H1 (cell line): ENCODE data around the gene GUCA2B.

ENCODE experiments used
- ATF2 ChIP-seq: IDR thresholded peaks from 2 replicates; pipeline ENCODE4 v1.6.1; 2012; ENCODE audit warnings: low read length, inconsistent platforms
- CBX8 ChIP-seq: fragments of 300-800, 300-1000 bp; sonication (generic); IDR thresholded peaks from 2 replicates; pipeline ENCODE4 v1.7.1; 2016; ENCODE audit warnings: low read depth, low read length, borderline replicate concordance
- CTCF ChIP-seq, 3 experiments: IDR thresholded peaks; 1 replicate in 2 of 3; 2 replicates in 1 of 3; pipeline versions ENCODE4 v1.5.1 to v1.6.1; 2011; ENCODE audit warnings: low read length in 3 of 3, mild to moderate bottlenecking in 3 of 3, inconsistent platforms in 2 of 3, low read depth in 1 of 3, moderate library complexity in 1 of 3; ENCODE audit not compliant: insufficient read depth in 1 of 3; ENCODE audit errors: control extremely low read depth in 1 of 3
- EZH2 ChIP-seq: fragments of 200-600 bp; sonication (generic); IDR thresholded peaks from 2 replicates; pipeline ENCODE4 v1.7.1; 2012; ENCODE audit warnings: low read depth, mild to moderate bottlenecking, moderate library complexity, low read length, inconsistent platforms; ENCODE audit not compliant: severe bottlenecking
- NRF1 ChIP-seq: IDR thresholded peaks from 2 replicates; pipeline ENCODE4 v1.6.1; 2011; ENCODE audit warnings: mild to moderate bottlenecking, low read depth, low read length, improper control_type of control experiment
- PHF8 ChIP-seq: fragments of 200-600 bp; sonication (generic); conservative IDR thresholded peaks from 2 replicates; pipeline ENCODE4 v1.7.1; 2012; ENCODE audit warnings: low read depth, mild to moderate bottlenecking, inconsistent platforms, low read length, moderate library complexity
- POLR2A ChIP-seq, 2 experiments: IDR thresholded peaks; 1 replicate in 1 of 2; 2 replicates in 1 of 2; pipeline ENCODE4 v1.6.1; 2011; ENCODE audit warnings: low read depth in 2 of 2, low read length in 2 of 2, mild to moderate bottlenecking in 2 of 2; ENCODE audit errors: control extremely low read depth in 1 of 2
- POLR2AphosphoS5 ChIP-seq: IDR thresholded peaks from 2 replicates; pipeline ENCODE4 v1.6.1; 2011; ENCODE audit warnings: low read depth, low read length
- RAD21 ChIP-seq, 2 experiments: IDR thresholded peaks in 1 of 2; conservative IDR thresholded peaks in 1 of 2; 2 replicates each; pipeline ENCODE4 v1.6.1; 2011; ENCODE audit warnings: low read depth in 2 of 2, low read length in 2 of 2, improper control_type of control experiment in 1 of 2, inconsistent platforms in 1 of 2, mild to moderate bottlenecking in 1 of 2, moderate library complexity in 1 of 2
- RBBP5 ChIP-seq: IDR thresholded peaks from 2 replicates; pipeline ENCODE4 v1.7.1; 2012; ENCODE audit warnings: low read depth, mild to moderate bottlenecking, inconsistent platforms, low read length, moderate library complexity, borderline replicate concordance
- SIN3A ChIP-seq, 2 experiments: IDR thresholded peaks in 1 of 2; conservative IDR thresholded peaks in 1 of 2; 2 replicates each; pipeline ENCODE4 v1.6.1; 2011 to 2012; ENCODE audit warnings: low read length in 2 of 2, improper control_type of control experiment in 1 of 2, low read depth in 1 of 2, mild to moderate bottlenecking in 1 of 2
- TAF1 ChIP-seq: IDR thresholded peaks from 2 replicates; pipeline ENCODE4 v1.6.1; 2011; ENCODE audit warnings: mild to moderate bottlenecking, low read depth, low read length
- TCF12 ChIP-seq: IDR thresholded peaks from 2 replicates; pipeline ENCODE4 v1.6.1; 2011; ENCODE audit warnings: low read depth, mild to moderate bottlenecking, low read length
- USF2 ChIP-seq: IDR thresholded peaks from 2 replicates; pipeline ENCODE4 v1.6.1; 2011; ENCODE audit warnings: low read length, improper control_type of control experiment

GRCh38 chr1:42114229-42114628 lies 39.0 kb upstream of the GUCA2B start:
- TF ChIP-seq PHF8, result no peak
- no peak for TF ChIP-seq TAF1
- no peak for TF ChIP-seq POLR2AphosphoS5
- TF ChIP-seq TCF12, result no peak
- TF ChIP-seq POLR2A (IDR thresholded peaks at IDR 0.05; ENCODE audit: control extremely low read depth in 1 of 2, low read depth in 2 of 2, low read length in 2 of 2), result no peak
- TF ChIP-seq NRF1, result no peak
- no peak for TF ChIP-seq CTCF (IDR thresholded peaks at IDR 0.05; ENCODE audit: control extremely low read depth in 1 of 3, insufficient read depth in 1 of 3, low read depth in 1 of 3, low read length in 3 of 3)
- TF ChIP-seq ATF2, result no peak
- no peak for TF ChIP-seq EZH2
- no peak for TF ChIP-seq RAD21 (IDR thresholded peaks at IDR 0.05 in 1 of 2, conservative IDR thresholded peaks at IDR 0.05 in 1 of 2; ENCODE audit: low read depth in 2 of 2, low read length in 2 of 2)
- no peak for TF ChIP-seq CBX8
- no peak for TF ChIP-seq SIN3A (conservative IDR thresholded peaks at IDR 0.05 in 1 of 2, IDR thresholded peaks at IDR 0.05 in 1 of 2; ENCODE audit: low read depth in 1 of 2, low read length in 2 of 2)
- no peak for TF ChIP-seq USF2
- no peak for TF ChIP-seq RBBP5
